GM19372 (cell line): ENCODE data around the gene FEM1B.

Experiments
- ATAC-seq: cut with Tn5 transposase; IDR thresholded peaks from one replicate; pipeline ENCODE4 v1.9.1; 2021; ENCODE audit warnings: mild to moderate bottlenecking, low read depth, moderate library complexity; ENCODE audit not compliant: unreplicated experiment

Gene FEM1B

GRCh38 chr15:68341760-68342725, 64.5 kb downstream of the FEM1B start:
- no peak for ATAC-seq

DNA sequence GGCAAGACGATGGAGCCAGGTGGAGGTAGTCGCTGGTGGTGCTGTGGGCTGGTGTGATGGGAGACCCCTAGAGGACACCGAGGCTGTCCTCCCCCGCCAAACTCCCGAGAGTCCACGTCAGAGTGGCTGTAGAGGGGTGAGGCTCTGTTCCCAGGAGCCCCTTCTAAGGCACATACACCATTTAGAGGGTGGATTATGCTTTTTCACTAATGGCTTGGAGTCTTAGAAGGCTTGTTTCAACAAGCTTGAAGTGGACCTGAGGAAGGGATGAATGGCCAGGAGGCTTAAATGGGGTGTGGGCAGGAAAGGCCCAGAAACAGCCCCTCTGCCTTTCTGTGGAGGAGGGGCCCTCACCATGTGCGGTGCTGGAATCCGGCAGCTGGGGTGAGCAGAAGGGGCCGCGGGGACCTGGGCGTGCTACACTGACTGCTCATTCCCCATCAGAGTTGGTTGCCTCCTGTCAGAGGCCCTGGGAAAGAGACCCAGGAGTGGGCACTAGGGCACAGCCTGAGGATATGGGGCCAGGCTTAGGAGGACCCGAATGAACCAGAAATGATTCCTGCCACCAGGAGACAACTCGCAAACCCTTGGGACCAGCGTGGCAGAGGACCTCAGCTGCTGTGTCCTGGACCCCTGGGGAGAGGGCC, 66.2 kb downstream of the FEM1B start:
- no peak for ATAC-seq

DNA sequence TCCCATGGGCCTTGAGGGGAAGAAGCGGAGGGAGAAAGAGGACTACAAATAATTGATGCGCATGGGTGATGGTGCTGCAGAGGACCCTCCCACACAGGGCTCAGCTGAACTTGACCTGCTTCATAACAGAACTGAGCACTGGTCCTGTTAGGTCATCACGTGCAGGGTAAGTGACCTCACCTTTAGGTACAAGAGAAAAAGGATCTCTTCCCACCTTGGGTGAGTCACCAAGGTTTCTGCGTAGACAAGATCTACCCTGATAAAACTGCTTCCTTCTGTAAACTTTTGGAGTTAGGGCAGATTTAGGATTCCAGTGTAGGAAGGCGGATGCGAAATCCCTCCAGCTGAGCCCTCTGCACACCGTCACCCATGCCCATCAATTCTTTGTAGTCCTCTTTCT, 67.1 kb downstream of the FEM1B start:
- ATAC-seq = no peak
